ENCODE results near the gene SLC15A2.

DNA sequence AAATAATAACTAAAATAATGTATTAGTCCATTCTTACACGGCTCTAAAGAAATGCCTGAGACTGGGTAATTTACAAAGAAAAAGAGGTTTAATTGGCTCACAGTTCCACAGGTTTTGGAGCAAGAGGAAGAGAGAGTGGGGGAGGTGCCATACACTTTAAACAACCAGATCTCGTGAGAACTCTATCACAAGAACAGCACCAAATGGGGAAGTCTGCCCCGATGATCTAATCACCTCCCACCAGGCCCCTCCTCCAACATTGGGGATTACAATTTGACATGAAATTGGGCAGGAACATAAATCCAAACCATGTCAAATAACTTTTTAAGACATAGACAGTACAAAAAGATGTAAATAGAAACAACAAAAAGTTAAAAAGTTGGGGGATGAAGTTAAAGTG, 64.6 kb downstream of the SLC15A2 start:
- TF ChIP-seq CTCF (IDR thresholded peaks at IDR 0.05; ENCODE audit: low read depth, low read length) (no peak), POLR2A (IDR thresholded peaks at IDR 0.05; ENCODE audit: extremely low read depth, insufficient read length) (no peak), MAX (IDR thresholded peaks at IDR 0.05; ENCODE audit: low read depth, low read length) (no peak), MYC (IDR thresholded peaks at IDR 0.05; ENCODE audit: low read depth, low read length) (no peak)

Data from NB4 (cell line).